Thyroid gland (tissue), 4 donors: ENCODE measurements around the gene RASSF6. TPM values are rescaled to one million over a fixed set of nuclear protein-coding genes. Genes with fewer than 3 reads are reported as not detected.

Source experiments
- DNase-seq, 2 donors: peaks; one replicate each; pipeline ENCODE4 v3.0.0-alpha.2; 2019
- H3K27ac ChIP-seq, 3 donors: fragments of 200-600 bp; sonication (generic); 1 replicate in 2 of 3; 2 replicates in 1 of 3; pipeline ENCODE4 v1.5.1; 2016 to 2019; ENCODE audit warnings: mild to moderate bottlenecking in 1 of 3, moderate library complexity in 1 of 3
- H3K27me3 ChIP-seq: fragments of 200-600 bp; sonication (generic); one replicate; pipeline ENCODE4 v1.5.1; 2019
- H3K36me3 ChIP-seq, 2 donors: fragments of 200-600 bp; sonication (generic); one replicate each; pipeline ENCODE4 v1.5.1; 2016 to 2019
- H3K4me1 ChIP-seq, 2 donors: fragments of 200-600 bp; sonication (generic); one replicate each; pipeline ENCODE4 v1.5.1; 2017 to 2019
- H3K4me3 ChIP-seq, 3 donors: fragments of 200-600 bp; sonication (generic); replicated peaks in 1 of 3; 1 replicate in 2 of 3; 2 replicates in 1 of 3; pipeline ENCODE4 v1.5.1; 2016; ENCODE audit warnings: mild to moderate bottlenecking in 1 of 3
- H3K9me3 ChIP-seq: fragments of 200-600 bp; sonication (generic); one replicate; pipeline ENCODE4 v1.5.1; 2017
- CTCF ChIP-seq, 6 experiments: fragments of 200-600 bp in 3 of 6; fragments of 450-650 bp in 3 of 6; sonication (generic) in 3 of 6; IDR thresholded peaks; one replicate each; pipeline ENCODE4 v1.5.1; 2016 to 2019; ENCODE audit warnings: antibody characterized with exemption in 6 of 6, mild to moderate bottlenecking in 2 of 6, inconsistent platforms in 1 of 6, moderate library complexity in 1 of 6
- POLR2A ChIP-seq, 2 donors: fragments of 450-650 bp; IDR thresholded peaks; one replicate each; pipeline ENCODE4 v1.6.1; 2017; ENCODE audit warnings: antibody characterized with exemption in 2 of 2, mild to moderate bottlenecking in 2 of 2, moderate library complexity in 1 of 2
- WGBS, 2 donors: methylation state at CpG; one replicate each; pipeline ENCODE4 v1.1.5; 2017; 5-methylcytosine and 5-hydroxymethylcytosine counted together
- intact Hi-C: fragments of 100-400 bp; cut with DNase I; formaldehyde crosslinking; loops from one replicate; pipeline ENCODE4 v1.15.1; 2023
- total RNA-seq, 4 donors: library from RNA; depleted of rRNA; stranded (reverse); fragments of >200 nt; gene quantifications; one replicate each; pipeline ENCODE4 v1.2.3, GENCODE V29; 2016

Gene RASSF6
- total RNA-seq, 4 donors from 2014 or later: 2.5 to 13.1 (median 4.2) TPM

GRCh38 chr4:73589887-73590801 is 30.1 kb downstream of the RASSF6 start:
- WGBS, 2 donors: 65 to 68% methylated on average over 5 of the region's 5 CpGs
- H3K9me3 ChIP-seq: no peaks in the 10 kb centered on the region
- no peaks in the 10 kb centered on the region for H3K36me3 ChIP-seq
- no peaks in the 10 kb centered on the region for H3K27me3 ChIP-seq
- intact Hi-C loops: loop anchor here (10.0 kb wide), 1 partner anchor 545 kb away; no protein-coding TSS in a partner anchor
- TF ChIP-seq CTCF (IDR thresholded peaks at IDR 0.05): no peak
- TF ChIP-seq POLR2A (IDR thresholded peaks at IDR 0.05): no peak
- H3K4me3 ChIP-seq: no peak overlapping the region
- H3K27ac ChIP-seq: no peak overlapping the region
- DNase-seq: no peak
- no peaks in the 10 kb centered on the region for H3K4me1 ChIP-seq

- Histone ChIP-seq H3K27me3 (no peaks in the 10 kb centered on the region), H3K9me3 (no peaks in the 10 kb centered on the region), H3K36me3 (no peaks in the 10 kb centered on the region), H3K4me1 (no peaks in the 10 kb centered on the region), H3K27ac (no peak overlapping the region), H3K4me3 (no peak overlapping the region)
- TF ChIP-seq POLR2A (IDR thresholded peaks at IDR 0.05) (no peak), CTCF (IDR thresholded peaks at IDR 0.05) (no peak)
- intact Hi-C loops: no loop called here
- no peak for DNase-seq
- WGBS, 2 donors: 79 to 85% methylated on average over 4 of the region's 4 CpGs
Observed at GRCh38 chr4:73589261-73589847, 30.9 kb downstream of the RASSF6 start.

- H3K27me3 ChIP-seq: no peaks in the 10 kb centered on the region
- intact Hi-C loops: no loop called here
- no peak overlapping the region for H3K27ac ChIP-seq
- H3K4me1 ChIP-seq: no peaks in the 10 kb centered on the region
- H3K4me3 ChIP-seq: no peak overlapping the region
- TF ChIP-seq CTCF (IDR thresholded peaks at IDR 0.05): no peak
- TF ChIP-seq POLR2A (IDR thresholded peaks at IDR 0.05): no peak
- WGBS, 2 donors: 86 to 90% methylated on average over 1 of the region's 1 CpG
- no peaks in the 10 kb centered on the region for H3K36me3 ChIP-seq
- no peaks in the 10 kb centered on the region for H3K9me3 ChIP-seq
- DNase-seq: no peak
Observed at GRCh38 chr4:73588613-73589012, 31.6 kb downstream of the RASSF6 start.

- TF ChIP-seq CTCF (IDR thresholded peaks at IDR 0.05): no peak
- TF ChIP-seq POLR2A (IDR thresholded peaks at IDR 0.05): no peak
- H3K4me3 ChIP-seq: no peak overlapping the region
- WGBS, 2 donors: 82 to 89% methylated on average over 3 of the region's 3 CpGs
- no peaks in the 10 kb centered on the region for H3K4me1 ChIP-seq
- no peaks in the 10 kb centered on the region for H3K27me3 ChIP-seq
- DNase-seq: no peak
- no peaks in the 10 kb centered on the region for H3K36me3 ChIP-seq
- no peak overlapping the region for H3K27ac ChIP-seq
- intact Hi-C loops: no loop called here
- H3K9me3 ChIP-seq: no peaks in the 10 kb centered on the region
Observed at GRCh38 chr4:73586666-73587065, 33.6 kb downstream of the RASSF6 start.

- Histone ChIP-seq H3K27ac (no peak overlapping the region), H3K4me3 (no peak overlapping the region), H3K27me3 (no peaks in the 10 kb centered on the region), H3K36me3 (no peaks in the 10 kb centered on the region), H3K9me3 (no peaks in the 10 kb centered on the region), H3K4me1 (no peaks in the 10 kb centered on the region)
- no peak for DNase-seq
- no peak for TF ChIP-seq POLR2A (IDR thresholded peaks at IDR 0.05)
- no peak for TF ChIP-seq CTCF (IDR thresholded peaks at IDR 0.05)
- WGBS, 2 donors: 95 to 99% methylated on average over 1 of the region's 1 CpG
- intact Hi-C loops: no loop called here
Observed at GRCh38 chr4:73586040-73586439, 34.2 kb downstream of the RASSF6 start.
